AG10803 (cell line): ENCODE measurements around the gene GATAD1.
A peak's percentile ranks its signal among the peaks of the same experiment; 100 is the strongest.
"Not testable (repeated sequence)": the region's sequence is repeated elsewhere in the genome, so short reads cannot be mapped to it uniquely, and the experiment has no call there.

Experiments
- DNase-seq: peaks from one replicate; pipeline ENCODE4 v3.0.0; 2010; ENCODE audit warnings: low read depth
- H3K4me3 ChIP-seq: 2 replicates; pipeline ENCODE4 v1.5.1; 2011; ENCODE audit warnings: mild to moderate bottlenecking, low read length, control low read depth
- TF ChIP-seq, protein P1 (sequence below): conservative IDR thresholded peaks from 2 replicates; pipeline ENCODE4 v1.5.1; 2011; ENCODE audit warnings: mild to moderate bottlenecking, low read length, control low read depth, inconsistent platforms

GATAD1 gene

GRCh38 chr7:92436612-92437445 lies 10.5 kb upstream of the GATAD1 start:
- TF ChIP-seq, protein P1, sequence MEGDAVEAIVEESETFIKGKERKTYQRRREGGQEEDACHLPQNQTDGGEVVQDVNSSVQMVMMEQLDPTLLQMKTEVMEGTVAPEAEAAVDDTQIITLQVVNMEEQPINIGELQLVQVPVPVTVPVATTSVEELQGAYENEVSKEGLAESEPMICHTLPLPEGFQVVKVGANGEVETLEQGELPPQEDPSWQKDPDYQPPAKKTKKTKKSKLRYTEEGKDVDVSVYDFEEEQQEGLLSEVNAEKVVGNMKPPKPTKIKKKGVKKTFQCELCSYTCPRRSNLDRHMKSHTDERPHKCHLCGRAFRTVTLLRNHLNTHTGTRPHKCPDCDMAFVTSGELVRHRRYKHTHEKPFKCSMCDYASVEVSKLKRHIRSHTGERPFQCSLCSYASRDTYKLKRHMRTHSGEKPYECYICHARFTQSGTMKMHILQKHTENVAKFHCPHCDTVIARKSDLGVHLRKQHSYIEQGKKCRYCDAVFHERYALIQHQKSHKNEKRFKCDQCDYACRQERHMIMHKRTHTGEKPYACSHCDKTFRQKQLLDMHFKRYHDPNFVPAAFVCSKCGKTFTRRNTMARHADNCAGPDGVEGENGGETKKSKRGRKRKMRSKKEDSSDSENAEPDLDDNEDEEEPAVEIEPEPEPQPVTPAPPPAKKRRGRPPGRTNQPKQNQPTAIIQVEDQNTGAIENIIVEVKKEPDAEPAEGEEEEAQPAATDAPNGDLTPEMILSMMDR: no peak
- H3K4me3 ChIP-seq: no peak overlapping the region
- no peak for DNase-seq

DNA sequence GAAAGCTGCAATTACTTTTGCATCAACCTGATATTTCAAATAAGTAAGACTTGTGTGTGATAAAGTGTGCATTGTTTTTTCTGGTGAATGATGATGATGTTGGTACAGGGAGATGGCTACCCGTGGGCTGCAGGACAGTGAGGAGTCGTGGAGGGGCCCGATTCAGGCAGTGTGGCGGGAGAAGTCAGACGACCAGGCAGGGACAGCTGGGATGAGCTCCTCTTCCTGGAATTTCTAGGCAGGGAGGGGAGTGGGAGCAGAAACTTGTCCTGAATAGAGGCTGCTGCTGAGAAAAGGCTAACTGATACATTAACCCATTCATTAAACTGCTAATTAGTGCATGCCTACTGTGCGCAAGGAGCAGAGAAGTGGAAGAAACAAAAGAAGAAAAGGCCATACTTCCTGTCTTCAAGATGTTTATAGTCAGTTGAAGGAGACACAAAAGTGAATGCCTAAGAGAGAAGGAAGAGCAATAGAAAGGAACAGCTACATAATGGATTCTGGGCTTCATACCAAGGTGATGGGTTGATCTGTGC lies 9.3 kb upstream of the GATAD1 start:
- no peak for DNase-seq
- TF ChIP-seq, protein P1: no peak
- H3K4me3 ChIP-seq: no peak overlapping the region

DNA sequence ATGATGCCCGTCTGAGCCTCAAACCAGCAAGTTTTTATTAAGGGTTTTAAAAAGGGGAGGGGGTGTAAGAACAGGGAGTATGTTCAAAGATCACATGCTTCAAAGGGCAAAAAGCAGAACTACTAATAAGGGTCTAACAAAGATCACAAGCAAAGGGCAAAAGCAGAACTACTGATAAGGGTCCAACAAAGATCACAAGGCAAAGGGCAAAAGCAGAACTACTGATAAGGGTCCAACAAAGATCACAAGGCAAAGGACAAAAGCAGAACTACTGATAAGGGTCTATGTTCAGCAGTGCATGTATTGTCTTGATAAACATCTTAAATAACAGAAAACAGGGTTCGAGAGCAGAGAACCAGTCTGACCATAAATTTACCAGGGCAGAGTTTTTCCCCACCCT lies 4.6 kb upstream of the GATAD1 start:
- H3K4me3 ChIP-seq, DNase-seq: not testable (repeated sequence)

- TF ChIP-seq, protein P1: no peak; the same call in none of the 2 replicates
- peak overlapping the region; percentile 80 for H3K4me3 ChIP-seq
- no peak for DNase-seq
Measured at GRCh38 chr7:92446869-92447344, 375 bp upstream of the GATAD1 start.

GRCh38 chr7:92448205-92448747 lies 994 bp downstream of the GATAD1 start:
- TF ChIP-seq, protein P1: peak; percentile 58
- H3K4me3 ChIP-seq: peak overlapping the region; percentile 80
- peak; percentile 59 for DNase-seq

- TF ChIP-seq, protein P1: no peak
- no peak overlapping the region for H3K4me3 ChIP-seq
- no peak for DNase-seq
Measured at GRCh38 chr7:92451645-92452044, 4.4 kb downstream of the GATAD1 start.

DNA sequence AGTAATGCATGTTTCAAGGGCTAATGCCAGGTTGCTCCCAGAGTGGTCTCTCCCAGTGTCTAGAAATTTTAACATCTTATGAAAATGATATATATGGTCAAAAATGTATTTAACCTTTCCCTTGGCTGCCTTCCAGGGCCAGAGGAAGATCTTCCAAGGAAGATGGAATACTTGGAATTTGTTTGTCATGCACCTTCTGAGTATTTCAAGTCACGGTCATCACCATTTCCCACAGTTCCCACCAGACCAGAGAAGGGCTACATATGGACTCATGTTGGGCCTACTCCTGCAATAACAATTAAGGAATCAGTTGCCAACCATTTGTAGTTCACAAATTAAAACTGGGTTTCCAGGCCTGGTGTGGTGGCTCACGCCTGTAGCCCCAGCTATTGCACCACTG lies 9.0 kb downstream of the GATAD1 start:
- H3K4me3 ChIP-seq: no peak overlapping the region
- peak; percentile 71 for DNase-seq
- TF ChIP-seq, protein P1: no peak
